Astrocyte (in vitro differentiated cells and primary cell): ENCODE measurements around the gene IKBKE.

Experiments used
- EZH2 ChIP-seq: IDR thresholded peaks from 2 replicates; pipeline ENCODE4 v1.6.1; 2012; ENCODE audit warnings: mild to moderate bottlenecking, low read length, inconsistent platforms; ENCODE audit not compliant: insufficient read depth
- TF ChIP-seq, protein P1 (sequence below): IDR thresholded peaks from 2 replicates; pipeline ENCODE4 v1.5.1; 2011; ENCODE audit warnings: low read depth, mild to moderate bottlenecking, inconsistent platforms, low read length, moderate library complexity; ENCODE audit not compliant: insufficient read depth

DNA sequence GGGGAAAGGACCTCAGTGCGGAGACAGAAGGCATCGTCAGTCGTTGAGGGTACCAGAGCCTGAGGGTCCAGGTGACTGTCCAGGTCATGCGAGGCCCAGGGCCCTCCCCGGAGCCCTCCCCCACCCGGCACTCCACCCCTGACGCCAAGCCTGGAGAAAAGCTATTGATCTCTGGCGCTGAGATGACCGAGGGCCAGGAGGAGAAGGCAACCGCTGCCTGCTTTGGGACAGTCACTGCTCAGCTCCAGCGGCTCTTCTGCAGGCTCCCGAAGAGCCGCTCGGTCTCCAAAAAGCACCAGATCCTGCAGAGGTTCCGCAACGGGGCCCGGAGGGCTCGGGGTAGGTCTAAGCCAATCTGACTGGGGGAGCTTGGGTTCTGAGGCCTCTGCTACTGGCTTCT, 47.9 kb downstream of the IKBKE start:
- no peak for TF ChIP-seq EZH2
- TF ChIP-seq, protein P1, sequence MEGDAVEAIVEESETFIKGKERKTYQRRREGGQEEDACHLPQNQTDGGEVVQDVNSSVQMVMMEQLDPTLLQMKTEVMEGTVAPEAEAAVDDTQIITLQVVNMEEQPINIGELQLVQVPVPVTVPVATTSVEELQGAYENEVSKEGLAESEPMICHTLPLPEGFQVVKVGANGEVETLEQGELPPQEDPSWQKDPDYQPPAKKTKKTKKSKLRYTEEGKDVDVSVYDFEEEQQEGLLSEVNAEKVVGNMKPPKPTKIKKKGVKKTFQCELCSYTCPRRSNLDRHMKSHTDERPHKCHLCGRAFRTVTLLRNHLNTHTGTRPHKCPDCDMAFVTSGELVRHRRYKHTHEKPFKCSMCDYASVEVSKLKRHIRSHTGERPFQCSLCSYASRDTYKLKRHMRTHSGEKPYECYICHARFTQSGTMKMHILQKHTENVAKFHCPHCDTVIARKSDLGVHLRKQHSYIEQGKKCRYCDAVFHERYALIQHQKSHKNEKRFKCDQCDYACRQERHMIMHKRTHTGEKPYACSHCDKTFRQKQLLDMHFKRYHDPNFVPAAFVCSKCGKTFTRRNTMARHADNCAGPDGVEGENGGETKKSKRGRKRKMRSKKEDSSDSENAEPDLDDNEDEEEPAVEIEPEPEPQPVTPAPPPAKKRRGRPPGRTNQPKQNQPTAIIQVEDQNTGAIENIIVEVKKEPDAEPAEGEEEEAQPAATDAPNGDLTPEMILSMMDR: no peak
